KMS-11 (cell line): Measurements from ENCODE around the gene SNX9.

ENCODE experiments used
- H2AFZ ChIP-seq: fragments of 200-600 bp; sonication (generic); 2 replicates; pipeline ENCODE4 v1.6.1; 2016; ENCODE audit warnings: antibody characterized with exemption, mixed run types, low read depth
- H3K27ac ChIP-seq: fragments of 200-600 bp; sonication (generic); 2 replicates; pipeline ENCODE4 v1.6.1; 2016; ENCODE audit warnings: mild to moderate bottlenecking, mixed run types
- H3K27me3 ChIP-seq: fragments of 200-600 bp; sonication (generic); 2 replicates; pipeline ENCODE4 v1.6.1; 2017; ENCODE audit warnings: mild to moderate bottlenecking, low read depth, mixed run types, moderate library complexity; ENCODE audit not compliant: insufficient read depth
- H3K36me3 ChIP-seq: fragments of 200-600 bp; sonication (generic); 2 replicates; pipeline ENCODE4 v1.6.1; 2017; ENCODE audit warnings: mild to moderate bottlenecking, mixed run types; ENCODE audit not compliant: insufficient read depth
- H3K4me1 ChIP-seq: fragments of 200-600 bp; sonication (generic); 2 replicates; pipeline ENCODE4 v1.6.1; 2016; ENCODE audit warnings: mild to moderate bottlenecking, low read depth, mixed run types; ENCODE audit not compliant: poor library complexity, severe bottlenecking
- H3K4me2 ChIP-seq: fragments of 200-600 bp; sonication (generic); 2 replicates; pipeline ENCODE4 v1.7.0; 2016; ENCODE audit warnings: mild to moderate bottlenecking, mixed run types
- H3K4me3 ChIP-seq: fragments of 200-600 bp; sonication (generic); IDR thresholded peaks from 2 replicates; pipeline ENCODE4 v1.6.1; 2017; ENCODE audit warnings: low read depth, low read length, mixed read lengths; ENCODE audit not compliant: insufficient read depth
- H3K79me2 ChIP-seq: fragments of 200-600 bp; sonication (generic); 2 replicates; pipeline ENCODE4 v1.6.1; 2016; ENCODE audit warnings: low read depth, mixed run types; ENCODE audit not compliant: insufficient read depth
- H3K9ac ChIP-seq: fragments of 200-600 bp; sonication (generic); 2 replicates; pipeline ENCODE4 v1.6.1; 2016; ENCODE audit warnings: mild to moderate bottlenecking, mixed run types
- H4K20me1 ChIP-seq: fragments of 200-600 bp; sonication (generic); 2 replicates; pipeline ENCODE4 v1.6.1; 2016; ENCODE audit warnings: mild to moderate bottlenecking, mixed run types; ENCODE audit not compliant: insufficient read depth
- TF ChIP-seq, protein P1 (sequence below): fragments of 200-600 bp; sonication (generic); conservative IDR thresholded peaks from 2 replicates; pipeline ENCODE4 v1.6.1; 2017; ENCODE audit warnings: low read depth, mild to moderate bottlenecking, antibody characterized with exemption, low read length, moderate library complexity, mixed read lengths

SNX9 gene

DNA sequence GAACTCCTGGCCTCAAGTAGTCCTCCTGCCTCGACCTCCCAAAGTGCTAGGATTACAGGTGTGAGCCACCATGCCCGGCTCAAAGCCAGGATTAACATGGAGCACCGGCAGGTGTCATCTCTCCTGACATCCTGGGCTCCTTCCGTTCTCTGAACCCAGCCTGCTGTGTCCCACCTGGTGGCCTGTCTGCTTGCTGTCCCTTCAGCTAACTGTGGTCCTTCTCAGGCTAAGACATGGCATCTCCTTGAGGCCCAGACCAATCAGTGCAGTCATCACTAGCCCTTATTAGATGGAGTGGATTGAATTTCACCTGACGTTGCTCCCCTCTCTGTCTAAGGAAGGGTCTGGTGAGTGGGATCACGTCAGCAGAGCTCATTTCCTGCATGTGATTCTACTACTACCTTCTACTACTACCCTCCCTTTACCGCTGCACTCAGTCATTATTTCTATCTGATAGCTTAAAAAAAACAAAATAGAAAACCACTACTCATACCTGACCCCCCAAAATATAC, 130.6 kb downstream of the SNX9 start:
- Histone ChIP-seq H3K9ac (no peak overlapping the region), H3K4me3 (no peak overlapping the region), H3K27ac (no peak overlapping the region), H3K4me1 (no peaks in the 10 kb centered on the region), H3K4me2 (no peak overlapping the region), H3K36me3 (no peaks in the 10 kb centered on the region), H4K20me1 (no peaks in the 10 kb centered on the region), H3K79me2 (no peaks in the 10 kb centered on the region), H2AFZ (no peak overlapping the region), H3K27me3 (no peaks in the 10 kb centered on the region)
- TF ChIP-seq, protein P1, sequence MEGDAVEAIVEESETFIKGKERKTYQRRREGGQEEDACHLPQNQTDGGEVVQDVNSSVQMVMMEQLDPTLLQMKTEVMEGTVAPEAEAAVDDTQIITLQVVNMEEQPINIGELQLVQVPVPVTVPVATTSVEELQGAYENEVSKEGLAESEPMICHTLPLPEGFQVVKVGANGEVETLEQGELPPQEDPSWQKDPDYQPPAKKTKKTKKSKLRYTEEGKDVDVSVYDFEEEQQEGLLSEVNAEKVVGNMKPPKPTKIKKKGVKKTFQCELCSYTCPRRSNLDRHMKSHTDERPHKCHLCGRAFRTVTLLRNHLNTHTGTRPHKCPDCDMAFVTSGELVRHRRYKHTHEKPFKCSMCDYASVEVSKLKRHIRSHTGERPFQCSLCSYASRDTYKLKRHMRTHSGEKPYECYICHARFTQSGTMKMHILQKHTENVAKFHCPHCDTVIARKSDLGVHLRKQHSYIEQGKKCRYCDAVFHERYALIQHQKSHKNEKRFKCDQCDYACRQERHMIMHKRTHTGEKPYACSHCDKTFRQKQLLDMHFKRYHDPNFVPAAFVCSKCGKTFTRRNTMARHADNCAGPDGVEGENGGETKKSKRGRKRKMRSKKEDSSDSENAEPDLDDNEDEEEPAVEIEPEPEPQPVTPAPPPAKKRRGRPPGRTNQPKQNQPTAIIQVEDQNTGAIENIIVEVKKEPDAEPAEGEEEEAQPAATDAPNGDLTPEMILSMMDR: no peak

GRCh38 chr6:157954150-157955117, 131.4 kb downstream of the SNX9 start:
- no peak overlapping the region for H3K27ac ChIP-seq
- H3K9ac ChIP-seq: no peak overlapping the region
- H4K20me1 ChIP-seq: no peaks in the 10 kb centered on the region
- no peak overlapping the region for H2AFZ ChIP-seq
- no peaks in the 10 kb centered on the region for H3K36me3 ChIP-seq
- no peak overlapping the region for H3K4me2 ChIP-seq
- no peaks in the 10 kb centered on the region for H3K79me2 ChIP-seq
- TF ChIP-seq, protein P1: no peak
- no peaks in the 10 kb centered on the region for H3K4me1 ChIP-seq
- H3K27me3 ChIP-seq: no peaks in the 10 kb centered on the region
- no peak overlapping the region for H3K4me3 ChIP-seq

DNA sequence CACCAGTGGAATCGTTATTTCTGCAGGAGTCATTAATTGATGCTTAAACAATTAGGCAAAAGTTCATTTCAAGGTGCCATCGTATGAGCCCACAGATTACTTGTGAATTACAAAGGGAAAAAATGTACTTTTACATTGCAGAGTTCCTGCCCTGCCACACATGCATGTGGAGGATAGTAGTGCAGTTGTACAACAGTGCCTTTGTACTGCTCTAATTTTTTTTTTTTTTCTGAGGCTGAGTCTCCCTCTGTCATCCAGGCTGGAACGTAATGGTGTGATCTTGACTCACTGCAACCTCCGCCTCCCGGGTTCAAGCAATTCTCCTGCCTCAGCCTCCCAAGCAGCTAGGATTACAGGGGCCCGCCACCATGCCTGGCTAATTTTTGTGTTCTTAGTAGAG, 132.6 kb downstream of the SNX9 start:
- Histone ChIP-seq H3K36me3 (no peaks in the 10 kb centered on the region), H3K9ac (no peak overlapping the region), H4K20me1 (no peaks in the 10 kb centered on the region), H3K27me3 (no peaks in the 10 kb centered on the region), H3K4me1 (no peaks in the 10 kb centered on the region), H3K27ac (no peak overlapping the region), H3K4me3 (no peak overlapping the region), H3K79me2 (no peaks in the 10 kb centered on the region), H2AFZ (no peak overlapping the region), H3K4me2 (no peak overlapping the region)
- TF ChIP-seq, protein P1: no peak

- H3K27ac ChIP-seq: no peak overlapping the region
- no peaks in the 10 kb centered on the region for H3K4me1 ChIP-seq
- no peaks in the 10 kb centered on the region for H3K79me2 ChIP-seq
- no peaks in the 10 kb centered on the region for H3K27me3 ChIP-seq
- H4K20me1 ChIP-seq: no peaks in the 10 kb centered on the region
- no peaks in the 10 kb centered on the region for H3K36me3 ChIP-seq
- H3K9ac ChIP-seq: no peak overlapping the region
- H3K4me2 ChIP-seq: no peak overlapping the region
- TF ChIP-seq, protein P1: no peak
- no peak overlapping the region for H3K4me3 ChIP-seq
- H2AFZ ChIP-seq: no peak overlapping the region
Observed at GRCh38 chr6:157956171-157956730, 133.2 kb downstream of the SNX9 start.
